ENCODE data around the gene PHOX2B. TPM values are rescaled to one million over a fixed set of nuclear protein-coding genes. Genes with fewer than 3 reads are reported as not detected.

Gene PHOX2B
- total and polyA plus RNA-seq, 2 of the 4 experiments (the other 2 are of a cell fraction) = not detected

- Histone ChIP-seq H3K4me1 (ENCODE audit: control insufficient read depth, insufficient read depth, low read length) (peaks cover 5% of the 10 kb centered on the region), H3K23ac (ENCODE audit: low read depth, low read length) (no peak overlapping the region), H2AK9ac (replicated peaks; ENCODE audit: low read depth, low read length, poor library complexity) (no peak overlapping the region), H3K18ac (ENCODE audit: low read depth, low read length) (peak overlapping the region; percentile 30; the same call in 1 of the 2 replicates), H3K4ac (ENCODE audit: low read depth, low read length) (peak overlapping the region; percentile 48), H3K27me3 (ENCODE audit: control insufficient read depth, insufficient read depth, low read length) (no peaks in the 10 kb centered on the region; the same call in 1 of the 2 replicates), H3K79me1 (ENCODE audit: low read depth in 1 of 2, low read length in 2 of 2) (no peaks in the 10 kb centered on the region), H2BK120ac (ENCODE audit: low read depth, low read length) (peak overlapping the region; percentile 81), H4K5ac (ENCODE audit: low read depth, low read length) (peak overlapping the region; percentile 60; the same call in 1 of the 2 replicates), H4K91ac (ENCODE audit: insufficient read depth, low read depth, low read length) (peak overlapping the region; percentile 40; the same call in 1 of the 2 replicates), H4K20me1 (ENCODE audit: insufficient read depth, low read length) (no peaks in the 10 kb centered on the region), H3K4me3 (ENCODE audit: insufficient read depth, low read depth, low read length) (no peak overlapping the region), H2BK15ac (ENCODE audit: low read depth, low read length) (peak overlapping the region; percentile 29; the same call in 2 of the 3 replicates), H2BK20ac (ENCODE audit: low read depth, low read length) (peak overlapping the region; percentile 64; the same call in 1 of the 2 replicates), H2AK5ac (ENCODE audit: low read depth, low read length) (no peak overlapping the region), H3K27ac (ENCODE audit: insufficient read depth, low read length) (no peak overlapping the region), H3K9me3 (ENCODE audit: control insufficient read depth, insufficient read depth, low read length) (peaks cover 2% of the 10 kb centered on the region; the same call in 1 of the 2 replicates), H2AFZ (replicated peaks; ENCODE audit: low read length, poor library complexity) (no peak overlapping the region), H4K8ac (ENCODE audit: low read depth in 2 of 2, low read length in 2 of 2) (peak overlapping the region; percentile 27 to 34; a peak in 2 of 4 replicates), H3K9ac (ENCODE audit: low read depth, low read length) (no peak overlapping the region), H2BK5ac (ENCODE audit: low read depth, low read length, poor library complexity, severe bottlenecking) (peak overlapping the region; percentile 33), H3K56ac (ENCODE audit: extremely low read depth, insufficient read depth, low read length) (no peak overlapping the region), H3K36me3 (ENCODE audit: control insufficient read depth, insufficient read depth, low read length) (no peaks in the 10 kb centered on the region), H3K4me2 (ENCODE audit: low read depth, low read length) (peak overlapping the region; percentile 46; the same call in 1 of the 2 replicates), H3K9me1 (ENCODE audit: insufficient read depth, low read length) (no peaks in the 10 kb centered on the region; the same call in 1 of the 2 replicates), H3K14ac (replicated peaks; ENCODE audit: low read depth, low read length) (no peak overlapping the region; the same call in 1 of the 2 replicates)
- intact Hi-C loops (cut with micrococcal nuclease) = no loop called here
- ChIA-PET CTCF (no interaction called here), POLR2A (ENCODE audit: unreplicated experiment) (no interaction called here)
- in situ Hi-C loops (cut with MboI; ENCODE audit: low sequenced_read_pairs) = no loop called here
- no TSS peak for BruUV-seq (replicated peaks)
- WGBS, 2 experiments (ENCODE audit: extremely low coverage in 2 of 2, insufficient read length in 1 of 2) = 0% methylated on average over 1 of the region's 3 CpGs; no CpG with 5 or more reads in 1 of the 2 experiments
- peak; percentile 83 for DNase-seq
- ATAC-seq (ENCODE audit: low read depth) = peak; percentile 83
- dilution Hi-C loops (cut with HindIII; ENCODE audit: low sequenced_read_pairs, unreplicated experiment) = no loop called here
- TF ChIP-seq, protein P1, sequence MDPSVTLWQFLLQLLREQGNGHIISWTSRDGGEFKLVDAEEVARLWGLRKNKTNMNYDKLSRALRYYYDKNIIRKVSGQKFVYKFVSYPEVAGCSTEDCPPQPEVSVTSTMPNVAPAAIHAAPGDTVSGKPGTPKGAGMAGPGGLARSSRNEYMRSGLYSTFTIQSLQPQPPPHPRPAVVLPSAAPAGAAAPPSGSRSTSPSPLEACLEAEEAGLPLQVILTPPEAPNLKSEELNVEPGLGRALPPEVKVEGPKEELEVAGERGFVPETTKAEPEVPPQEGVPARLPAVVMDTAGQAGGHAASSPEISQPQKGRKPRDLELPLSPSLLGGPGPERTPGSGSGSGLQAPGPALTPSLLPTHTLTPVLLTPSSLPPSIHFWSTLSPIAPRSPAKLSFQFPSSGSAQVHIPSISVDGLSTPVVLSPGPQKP (IDR thresholded peaks at IDR 0.05; ENCODE audit: borderline replicate concordance, low read depth, low read length) = no peak
- TF ChIP-seq MAFK (IDR thresholded peaks at IDR 0.05; ENCODE audit: low read depth, low read length) (no peak), POLR2A (IDR thresholded peaks at IDR 0.05; ENCODE audit: low read depth, low read length) (no peak), RAD21 (IDR thresholded peaks at IDR 0.05; ENCODE audit: low read length) (no peak), CEBPB (IDR thresholded peaks at IDR 0.05; ENCODE audit: low read depth, low read length) (no peak), FOS (IDR thresholded peaks at IDR 0.05; ENCODE audit: low read depth, low read length) (peak; percentile 62; the same call in 1 of the 2 replicates), MAZ (IDR thresholded peaks at IDR 0.05; ENCODE audit: borderline replicate concordance, low read depth, low read length) (no peak), BHLHE40 (IDR thresholded peaks at IDR 0.05; ENCODE audit: low read depth, low read length) (peak; percentile 63; the same call in 1 of the 2 replicates), MXI1 (IDR thresholded peaks at IDR 0.05; ENCODE audit: borderline replicate concordance, low read depth, low read length) (no peak), NFE2L2 (IDR thresholded peaks at IDR 0.05; ENCODE audit: low read depth, low read length) (no peak)
- TF ChIP-seq, protein P2, sequence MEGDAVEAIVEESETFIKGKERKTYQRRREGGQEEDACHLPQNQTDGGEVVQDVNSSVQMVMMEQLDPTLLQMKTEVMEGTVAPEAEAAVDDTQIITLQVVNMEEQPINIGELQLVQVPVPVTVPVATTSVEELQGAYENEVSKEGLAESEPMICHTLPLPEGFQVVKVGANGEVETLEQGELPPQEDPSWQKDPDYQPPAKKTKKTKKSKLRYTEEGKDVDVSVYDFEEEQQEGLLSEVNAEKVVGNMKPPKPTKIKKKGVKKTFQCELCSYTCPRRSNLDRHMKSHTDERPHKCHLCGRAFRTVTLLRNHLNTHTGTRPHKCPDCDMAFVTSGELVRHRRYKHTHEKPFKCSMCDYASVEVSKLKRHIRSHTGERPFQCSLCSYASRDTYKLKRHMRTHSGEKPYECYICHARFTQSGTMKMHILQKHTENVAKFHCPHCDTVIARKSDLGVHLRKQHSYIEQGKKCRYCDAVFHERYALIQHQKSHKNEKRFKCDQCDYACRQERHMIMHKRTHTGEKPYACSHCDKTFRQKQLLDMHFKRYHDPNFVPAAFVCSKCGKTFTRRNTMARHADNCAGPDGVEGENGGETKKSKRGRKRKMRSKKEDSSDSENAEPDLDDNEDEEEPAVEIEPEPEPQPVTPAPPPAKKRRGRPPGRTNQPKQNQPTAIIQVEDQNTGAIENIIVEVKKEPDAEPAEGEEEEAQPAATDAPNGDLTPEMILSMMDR (conservative IDR thresholded peaks at IDR 0.05; ENCODE audit: low read depth, low read length) = no peak
Observed at GRCh38 chr4:41728573-41728913, 20.0 kb downstream of the PHOX2B start.

Data from IMR-90 (cell line).